CD4-positive, alpha-beta T cell treated with Interleukin-1 beta for 1 hour (primary cell): ENCODE data around the gene DYNLT5.
"Not testable (repeated sequence)": the region's sequence is repeated elsewhere in the genome, so short reads cannot be mapped to it uniquely, and the experiment has no call there.

Source experiments
- DNase-seq, 2 donors: peaks; one replicate each; pipeline ENCODE4 v3.0.0-alpha.2; 2020 to 2022

The DYNLT5 gene

GRCh38 chr1:66752000-66752592 is at the start of gene DYNLT5:
Gene DYNLT5, plus strand, starts transcription at chr1:66752459. Its CDS starts 2,200 bp downstream, at chr1:66754659.
- peak in 1 of 2 donors; percentile 25 for DNase-seq

GRCh38 chr1:66704177-66704875 is 47.9 kb upstream of the DYNLT5 start:
- DNase-seq, result no peak

- no peak for DNase-seq
These were observed 47.1 kb upstream of the DYNLT5 start for GRCh38 chr1:66705110-66705509.

GRCh38 chr1:66711420-66711819 is 40.8 kb upstream of the DYNLT5 start:
- DNase-seq, result no peak

- no peak for DNase-seq
These were observed 39.4 kb upstream of the DYNLT5 start for GRCh38 chr1:66712839-66713238.

GRCh38 chr1:66723985-66724384 is 28.3 kb upstream of the DYNLT5 start:
- DNase-seq, result no peak

- DNase-seq, result peak; percentile 32 to 59
These were observed 26.2 kb upstream of the DYNLT5 start for GRCh38 chr1:66725885-66726665.

- no peak for DNase-seq
These were observed 24.2 kb upstream of the DYNLT5 start for GRCh38 chr1:66728021-66728420.

- DNase-seq, result not testable (repeated sequence)
These were observed 23.5 kb upstream of the DYNLT5 start for GRCh38 chr1:66728716-66729115.

- DNase-seq, result peak in 1 of 2 donors; percentile 8
These were observed 23.1 kb upstream of the DYNLT5 start for GRCh38 chr1:66729119-66729518.

GRCh38 chr1:66729523-66729922 is 22.7 kb upstream of the DYNLT5 start:
- no peak for DNase-seq

GRCh38 chr1:66730462-66730861 is 21.8 kb upstream of the DYNLT5 start:
- no peak for DNase-seq

- no peak for DNase-seq
These were observed 20.9 kb upstream of the DYNLT5 start for GRCh38 chr1:66731170-66731865.

GRCh38 chr1:66732407-66733166 is 19.7 kb upstream of the DYNLT5 start:
- DNase-seq, result no peak

GRCh38 chr1:66733348-66734017 is 18.8 kb upstream of the DYNLT5 start:
- no peak for DNase-seq

- not testable (repeated sequence) for DNase-seq
These were observed 17.7 kb upstream of the DYNLT5 start for GRCh38 chr1:66734531-66734930.

- DNase-seq, result no peak
These were observed 14.4 kb upstream of the DYNLT5 start for GRCh38 chr1:66737836-66738235.

GRCh38 chr1:66739401-66740157 is 12.7 kb upstream of the DYNLT5 start:
- DNase-seq, result no peak

GRCh38 chr1:66745451-66745850 is 6.8 kb upstream of the DYNLT5 start:
- DNase-seq, result no peak

- no peak for DNase-seq
These were observed 4.8 kb upstream of the DYNLT5 start for GRCh38 chr1:66747501-66747900.

- DNase-seq, result no peak
These were observed 1.7 kb upstream of the DYNLT5 start for GRCh38 chr1:66750577-66750976.
